ENCODE data around the gene KDM4D. TPM values are rescaled to one million over a fixed set of nuclear protein-coding genes. Genes with fewer than 3 reads are reported as not detected.

KDM4D gene
- 1.2 and 1.4 TPM in 2 replicates for total RNA-seq
- long read RNA-seq, partial matches to known transcripts: 1 of 5 reads
- long read RNA-seq, other reads (novel, unspliced or antisense): 0 of 5 reads

- DNase-seq (ENCODE audit: low spot score, unreplicated experiment): peak; percentile 82
- no peaks in the 10 kb centered on the region for H3K27me3 Mint-ChIP-seq
- TF ChIP-seq CTCF (IDR thresholded peaks at IDR 0.05; ENCODE audit: unreplicated experiment): no peak
- H3K4me3 Mint-ChIP-seq (ENCODE audit: low read depth): peak within 1 kb of the TSS; percentile 90
- H3K4me1 Mint-ChIP-seq (ENCODE audit: low read depth): peaks cover 16% of the 10 kb centered on the region
- H3K27ac Mint-ChIP-seq: peak within 1 kb of the TSS; percentile 97
- no peaks in the 10 kb centered on the region for H3K9me3 Mint-ChIP-seq (ENCODE audit: low read depth)
- H3K36me3 Mint-ChIP-seq (ENCODE audit: insufficient read depth): peaks cover 18% of the 10 kb centered on the region
These were observed at the start of gene KDM4D, which contains the start of gene CWC15 for GRCh38 chr11:94973099-94973968. KDM4D (plus strand) TSS chr11:94973709; CDS start chr11:94997373, 23,664 bp downstream. CWC15 (minus strand) TSS chr11:94973556; CDS start chr11:94972185, 1,371 bp downstream.

- no peak overlapping the region for H3K4me3 Mint-ChIP-seq (ENCODE audit: low read depth)
- peaks cover 3% of the 10 kb centered on the region for H3K9me3 Mint-ChIP-seq (ENCODE audit: low read depth)
- TF ChIP-seq CTCF (IDR thresholded peaks at IDR 0.05; ENCODE audit: unreplicated experiment): no peak
- H3K4me1 Mint-ChIP-seq (ENCODE audit: low read depth): peaks cover 18% of the 10 kb centered on the region
- H3K36me3 Mint-ChIP-seq (ENCODE audit: insufficient read depth): no peaks in the 10 kb centered on the region
- no peak for DNase-seq (ENCODE audit: low spot score, unreplicated experiment)
- H3K27ac Mint-ChIP-seq: no peak overlapping the region
- H3K27me3 Mint-ChIP-seq: no peaks in the 10 kb centered on the region
These were observed 49.3 kb upstream of the KDM4D start for GRCh38 chr11:94924171-94924572.

GRCh38 chr11:94924612-94925011, 48.9 kb upstream of the KDM4D start:
- peaks cover 18% of the 10 kb centered on the region for H3K4me1 Mint-ChIP-seq (ENCODE audit: low read depth)
- peaks cover 3% of the 10 kb centered on the region for H3K9me3 Mint-ChIP-seq (ENCODE audit: low read depth)
- no peak overlapping the region for H3K4me3 Mint-ChIP-seq (ENCODE audit: low read depth)
- H3K36me3 Mint-ChIP-seq (ENCODE audit: insufficient read depth): no peaks in the 10 kb centered on the region
- TF ChIP-seq CTCF (IDR thresholded peaks at IDR 0.05; ENCODE audit: unreplicated experiment): no peak
- no peaks in the 10 kb centered on the region for H3K27me3 Mint-ChIP-seq
- no peak overlapping the region for H3K27ac Mint-ChIP-seq
- no peak for DNase-seq (ENCODE audit: low spot score, unreplicated experiment)

- DNase-seq (ENCODE audit: low spot score, unreplicated experiment): no peak
- TF ChIP-seq CTCF (IDR thresholded peaks at IDR 0.05; ENCODE audit: unreplicated experiment): no peak
- H3K4me1 Mint-ChIP-seq (ENCODE audit: low read depth): peaks cover 18% of the 10 kb centered on the region
- peak overlapping the region; percentile 15 for H3K4me3 Mint-ChIP-seq (ENCODE audit: low read depth)
- H3K27me3 Mint-ChIP-seq: peaks cover 5% of the 10 kb centered on the region
- no peaks in the 10 kb centered on the region for H3K36me3 Mint-ChIP-seq (ENCODE audit: insufficient read depth)
- peak overlapping the region; percentile 49 for H3K27ac Mint-ChIP-seq
- H3K9me3 Mint-ChIP-seq (ENCODE audit: low read depth): peaks cover 3% of the 10 kb centered on the region
These were observed 47.9 kb upstream of the KDM4D start for GRCh38 chr11:94925422-94926270.

GRCh38 chr11:94926271-94926625, 47.3 kb upstream of the KDM4D start:
- no peak for TF ChIP-seq CTCF (IDR thresholded peaks at IDR 0.05; ENCODE audit: unreplicated experiment)
- H3K4me1 Mint-ChIP-seq (ENCODE audit: low read depth): peaks cover 18% of the 10 kb centered on the region
- H3K9me3 Mint-ChIP-seq (ENCODE audit: low read depth): peaks cover 3% of the 10 kb centered on the region
- no peak for DNase-seq (ENCODE audit: low spot score, unreplicated experiment)
- peaks cover 5% of the 10 kb centered on the region for H3K27me3 Mint-ChIP-seq
- H3K36me3 Mint-ChIP-seq (ENCODE audit: insufficient read depth): no peaks in the 10 kb centered on the region
- H3K27ac Mint-ChIP-seq: peak overlapping the region; percentile 49
- no peak overlapping the region for H3K4me3 Mint-ChIP-seq (ENCODE audit: low read depth)
